ENCODE results near the gene SCAI.
A peak's percentile ranks its signal among the peaks of the same experiment; 100 is the strongest.
"Not testable (repeated sequence)": the region's sequence is repeated elsewhere in the genome, so short reads cannot be mapped to it uniquely, and the experiment has no call there.

Gene SCAI

GRCh38 chr9:125125523-125125922, 17.8 kb downstream of the SCAI start:
- no peaks in the 10 kb centered on the region for H3K27me3 ChIP-seq (ENCODE audit: control insufficient read depth, low read length)

GRCh38 chr9:125121146-125121545, 22.2 kb downstream of the SCAI start:
- TF ChIP-seq CTCF (IDR thresholded peaks at IDR 0.05; ENCODE audit: low read depth, low read length, poor library complexity, severe bottlenecking) (no peak), EZH2phosphoT487 (IDR thresholded peaks at IDR 0.05; ENCODE audit: borderline replicate concordance, low read length) (no peak)
- peak overlapping the region; percentile 19 for H3K4me2 ChIP-seq (ENCODE audit: low read length)
- H3K27ac ChIP-seq (ENCODE audit: low read depth, low read length): no peak overlapping the region
- H3K4me3 ChIP-seq (ENCODE audit: low read length): no peak overlapping the region
- no peaks in the 10 kb centered on the region for H3K9me3 ChIP-seq (ENCODE audit: control insufficient read depth, insufficient read depth, low read length)
- H3K36me3 ChIP-seq (ENCODE audit: control insufficient read depth, low read length): no peaks in the 10 kb centered on the region
- peaks cover 15% of the 10 kb centered on the region for H3K4me1 ChIP-seq (ENCODE audit: control insufficient read depth, low read length)
- peaks cover 2% of the 10 kb centered on the region; the same call in 1 of the 2 replicates for H3K79me2 ChIP-seq (ENCODE audit: control insufficient read depth, low read length)
- no peaks in the 10 kb centered on the region for H3K27me3 ChIP-seq (ENCODE audit: control insufficient read depth, low read length)
- no peaks in the 10 kb centered on the region for H3F3A ChIP-seq (ENCODE audit: control insufficient read depth, insufficient read depth)
- H3K9me2 ChIP-seq (replicated peaks; ENCODE audit: control insufficient read depth, low read length): no peaks in the 10 kb centered on the region
- no peaks in the 10 kb centered on the region for H4K20me1 ChIP-seq (ENCODE audit: control insufficient read depth, insufficient read depth, low read depth, low read length)

More at GRCh38 chr9:125125523-125125922, 17.8 kb downstream of the SCAI start:
- no peak for TF ChIP-seq CTCF (IDR thresholded peaks at IDR 0.05; ENCODE audit: low read depth, low read length, poor library complexity, severe bottlenecking)
- no peak for TF ChIP-seq EZH2phosphoT487 (IDR thresholded peaks at IDR 0.05; ENCODE audit: borderline replicate concordance, low read length)
- Histone ChIP-seq H3K4me1 (ENCODE audit: control insufficient read depth, low read length) (peaks cover 22% of the 10 kb centered on the region), H3K36me3 (ENCODE audit: control insufficient read depth, low read length) (no peaks in the 10 kb centered on the region), H3F3A (ENCODE audit: control insufficient read depth, insufficient read depth) (no peaks in the 10 kb centered on the region), H3K79me2 (ENCODE audit: control insufficient read depth, low read length) (peaks cover 2% of the 10 kb centered on the region; the same call in 1 of the 2 replicates), H3K4me2 (ENCODE audit: low read length) (no peak overlapping the region), H3K4me3 (ENCODE audit: low read length) (no peak overlapping the region), H3K27ac (ENCODE audit: low read depth, low read length) (no peak overlapping the region), H3K9me2 (replicated peaks; ENCODE audit: control insufficient read depth, low read length) (no peaks in the 10 kb centered on the region), H4K20me1 (ENCODE audit: control insufficient read depth, insufficient read depth, low read depth, low read length) (no peaks in the 10 kb centered on the region), H3K9me3 (ENCODE audit: control insufficient read depth, insufficient read depth, low read length) (no peaks in the 10 kb centered on the region)

- Histone ChIP-seq H3K9me2 (replicated peaks; ENCODE audit: control insufficient read depth, low read length) (no peaks in the 10 kb centered on the region), H3K27ac (ENCODE audit: low read depth, low read length) (no peak overlapping the region)
These were observed 23.6 kb downstream of the SCAI start for GRCh38 chr9:125119643-125120286.

GRCh38 chr9:125118696-125119095, 24.6 kb downstream of the SCAI start:
- not testable (repeated sequence) for H3K27ac ChIP-seq (ENCODE audit: low read depth, low read length); H3K36me3 ChIP-seq (ENCODE audit: control insufficient read depth, low read length); H3K4me1 ChIP-seq (ENCODE audit: control insufficient read depth, low read length); H4K20me1 ChIP-seq (ENCODE audit: control insufficient read depth, insufficient read depth, low read depth, low read length); H3F3A ChIP-seq (ENCODE audit: control insufficient read depth, insufficient read depth); H3K9me3 ChIP-seq (ENCODE audit: control insufficient read depth, insufficient read depth, low read length); H3K4me3 ChIP-seq (ENCODE audit: low read length); H3K9me2 ChIP-seq (replicated peaks; ENCODE audit: control insufficient read depth, low read length); H3K27me3 ChIP-seq (ENCODE audit: control insufficient read depth, low read length); H3K4me2 ChIP-seq (ENCODE audit: low read length); H3K79me2 ChIP-seq (ENCODE audit: control insufficient read depth, low read length)

More at GRCh38 chr9:125119643-125120286, 23.6 kb downstream of the SCAI start:
- H3K79me2 ChIP-seq (ENCODE audit: control insufficient read depth, low read length): no peaks in the 10 kb centered on the region
- H3K4me1 ChIP-seq (ENCODE audit: control insufficient read depth, low read length): peaks cover 10% of the 10 kb centered on the region
- no peaks in the 10 kb centered on the region for H3K9me3 ChIP-seq (ENCODE audit: control insufficient read depth, insufficient read depth, low read length)
- no peaks in the 10 kb centered on the region for H4K20me1 ChIP-seq (ENCODE audit: control insufficient read depth, insufficient read depth, low read depth, low read length)
- no peak overlapping the region for H3K4me2 ChIP-seq (ENCODE audit: low read length)
- no peak for TF ChIP-seq CTCF (IDR thresholded peaks at IDR 0.05; ENCODE audit: low read depth, low read length, poor library complexity, severe bottlenecking)
- no peak for TF ChIP-seq EZH2phosphoT487 (IDR thresholded peaks at IDR 0.05; ENCODE audit: borderline replicate concordance, low read length)
- no peaks in the 10 kb centered on the region for H3K36me3 ChIP-seq (ENCODE audit: control insufficient read depth, low read length)
- no peaks in the 10 kb centered on the region for H3F3A ChIP-seq (ENCODE audit: control insufficient read depth, insufficient read depth)
- H3K4me3 ChIP-seq (ENCODE audit: low read length): no peak overlapping the region
- H3K27me3 ChIP-seq (ENCODE audit: control insufficient read depth, low read length): no peaks in the 10 kb centered on the region

- H4K20me1 ChIP-seq (ENCODE audit: control insufficient read depth, insufficient read depth, low read depth, low read length); H3K9me2 ChIP-seq (replicated peaks; ENCODE audit: control insufficient read depth, low read length); H3K4me3 ChIP-seq (ENCODE audit: low read length); H3K36me3 ChIP-seq (ENCODE audit: control insufficient read depth, low read length); H3K9me3 ChIP-seq (ENCODE audit: control insufficient read depth, insufficient read depth, low read length); H3F3A ChIP-seq (ENCODE audit: control insufficient read depth, insufficient read depth); H3K4me1 ChIP-seq (ENCODE audit: control insufficient read depth, low read length); H3K27me3 ChIP-seq (ENCODE audit: control insufficient read depth, low read length); H3K27ac ChIP-seq (ENCODE audit: low read depth, low read length); H3K4me2 ChIP-seq (ENCODE audit: low read length); H3K79me2 ChIP-seq (ENCODE audit: control insufficient read depth, low read length): not testable (repeated sequence)
These were observed 28.8 kb downstream of the SCAI start for GRCh38 chr9:125114503-125114902.
